Activated CD4-positive, CD25-positive, alpha-beta regulatory T cell treated with anti-CD3 and anti-CD28 coated beads, Interleukin-2, amount 50 U/mL, for 16 hours (primary cell): ENCODE results near the gene KRTAP4-4.

Experiments
- DNase-seq: peaks from one replicate; pipeline ENCODE4 v3.0.0-alpha.2; 2020; ENCODE audit warnings: low read depth, low spot score

KRTAP4-4 gene

DNA sequence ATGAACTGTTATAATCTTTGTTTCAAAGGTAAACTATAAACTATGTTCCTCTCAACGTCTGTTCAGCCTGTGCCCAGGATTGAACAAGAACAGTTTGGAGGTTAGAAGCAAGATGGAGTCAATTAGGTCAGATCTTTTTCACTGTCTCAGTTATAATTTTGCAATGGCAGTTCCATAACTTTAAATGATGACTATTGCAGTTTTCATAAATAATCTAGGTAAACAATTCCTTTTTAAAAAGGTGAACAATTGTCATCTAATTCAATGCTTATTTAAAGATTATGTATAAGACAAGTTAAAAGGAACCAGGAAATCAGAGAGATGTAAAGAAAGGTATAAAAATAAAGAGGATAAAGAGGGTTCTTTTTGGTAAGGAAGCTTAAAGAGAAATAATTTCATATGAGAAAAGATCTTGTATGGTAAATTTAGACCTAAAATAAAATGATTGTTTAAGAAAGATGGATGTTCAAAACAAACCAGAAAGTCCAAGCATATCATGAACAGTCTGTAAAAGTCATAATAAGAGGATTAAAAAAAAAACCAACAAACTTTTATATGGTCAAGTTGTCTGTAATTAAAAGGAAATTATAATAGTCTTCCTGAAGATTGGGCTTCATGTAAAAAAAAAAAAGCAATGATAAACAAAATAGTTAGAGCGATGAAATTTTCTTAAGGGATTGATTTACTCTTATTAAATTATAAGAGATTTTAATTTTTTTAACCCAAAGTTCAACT is 49.2 kb downstream of the KRTAP4-4 start:
- DNase-seq, result no peak
